ENCODE data around the gene INTS15.

The INTS15 gene

DNA sequence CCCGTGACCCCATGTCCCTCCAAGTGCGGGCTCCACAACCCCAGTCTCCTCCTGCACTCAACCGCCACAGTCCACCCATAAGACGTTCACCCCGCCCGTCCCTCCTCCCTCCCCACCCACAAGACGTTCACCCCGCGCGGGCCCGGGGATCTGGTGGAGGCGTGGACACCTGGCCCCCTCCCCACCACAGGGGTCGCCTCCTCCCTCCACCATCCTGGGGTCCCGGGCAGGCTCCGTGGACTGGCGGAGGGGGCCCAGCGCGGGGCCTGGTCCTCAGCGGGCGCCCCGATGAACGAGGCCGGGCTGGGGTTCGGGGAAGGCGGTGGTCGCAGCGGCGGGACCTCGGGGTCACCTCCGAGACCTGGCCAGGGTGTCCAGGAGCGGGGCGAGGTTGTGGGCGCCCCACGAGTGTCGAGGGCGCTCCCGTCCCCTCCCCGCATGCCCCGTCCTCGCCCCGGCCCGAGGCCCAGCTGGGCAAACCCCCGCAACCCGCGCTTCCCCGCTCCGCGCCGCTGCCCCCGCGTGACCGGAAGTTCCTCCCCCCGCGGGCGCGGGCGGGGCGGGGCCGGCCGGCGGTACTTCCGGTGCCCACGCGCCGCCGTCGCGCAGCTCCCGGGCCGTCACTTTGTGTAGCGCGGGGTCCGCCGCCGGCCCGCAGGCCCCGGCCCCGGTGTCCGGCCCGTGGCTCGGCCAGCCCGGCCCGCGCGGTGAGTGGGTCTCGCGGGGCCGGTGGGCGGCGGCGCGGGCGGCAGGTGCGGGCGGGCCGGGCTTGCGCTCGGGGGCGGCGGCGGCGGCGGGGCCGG lies 47.1 kb downstream of the INTS15 start, which contains the start of gene ZNF316:
Gene ZNF316 (plus strand): TSS at position 578 of the 803 bp plus-strand sequence. CDS start 5,092 bp downstream, outside the sequence.
- Histone ChIP-seq H3K27me3 (ENCODE audit: insufficient read depth, low read length) (no peaks in the 10 kb centered on the region), H3K27ac (ENCODE audit: low read depth, low read length) (no peak within 1 kb of the TSS), H3K79me2 (ENCODE audit: control insufficient read depth, insufficient read depth, low read length, unreplicated experiment) (peaks cover 29% of the 10 kb centered on the region), H3K4me3 (ENCODE audit: low read depth, low read length) (peak within 1 kb of the TSS; percentile 96), H2AFZ (ENCODE audit: low read length, unreplicated experiment) (peak within 1 kb of the TSS; percentile 96), H3K4me1 (ENCODE audit: control insufficient read depth, insufficient read depth, low read length, unreplicated experiment) (peaks cover 8% of the 10 kb centered on the region), H3K36me3 (ENCODE audit: insufficient read depth, low read length) (peaks cover 3% of the 10 kb centered on the region; the same call in 1 of the 2 replicates)

DNA sequence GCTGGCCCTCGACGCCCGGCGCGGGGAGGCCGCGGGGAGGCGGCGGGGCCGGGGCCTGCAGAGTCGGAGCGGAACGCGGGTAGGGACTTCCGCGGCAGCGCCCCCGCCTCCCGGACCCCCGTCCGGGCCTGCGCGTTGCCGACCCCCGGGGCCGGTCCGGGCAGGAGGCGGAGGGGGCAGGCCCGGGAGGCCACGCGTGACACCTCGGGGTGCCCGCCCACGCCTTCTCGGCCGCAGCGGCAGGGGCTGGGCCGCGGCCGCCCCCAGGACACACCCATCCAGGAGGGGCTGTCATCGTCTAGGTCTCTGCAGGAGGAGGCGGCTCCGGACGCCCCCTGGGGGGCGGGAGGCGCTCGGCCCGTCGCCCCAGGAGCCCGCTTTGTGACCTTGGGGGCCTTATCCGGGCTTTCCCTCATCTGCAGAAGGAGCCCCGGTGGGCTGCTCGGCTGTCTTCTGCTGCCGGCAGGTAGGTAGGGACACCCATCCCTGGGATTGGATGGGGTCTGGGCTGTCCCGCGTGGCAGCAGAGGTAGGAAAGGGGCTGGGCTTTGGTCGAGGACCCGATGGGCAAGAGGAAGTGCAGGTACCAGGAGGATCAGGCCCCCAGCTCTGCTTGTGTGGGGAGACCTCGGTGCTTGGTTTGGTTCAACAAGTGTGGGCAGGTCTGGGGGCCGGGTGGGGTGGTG lies 47.9 kb downstream of the INTS15 start:
- Histone ChIP-seq H3K4me1 (ENCODE audit: control insufficient read depth, insufficient read depth, low read length, unreplicated experiment) (peaks cover 8% of the 10 kb centered on the region), H2AFZ (ENCODE audit: low read length, unreplicated experiment) (peak overlapping the region; percentile 81), H3K4me3 (ENCODE audit: low read depth, low read length) (peak overlapping the region; percentile 91), H3K36me3 (ENCODE audit: insufficient read depth, low read length) (peaks cover 3% of the 10 kb centered on the region; the same call in 1 of the 2 replicates), H3K27ac (ENCODE audit: low read depth, low read length) (no peak overlapping the region), H3K79me2 (ENCODE audit: control insufficient read depth, insufficient read depth, low read length, unreplicated experiment) (peaks cover 29% of the 10 kb centered on the region), H3K27me3 (ENCODE audit: insufficient read depth, low read length) (no peaks in the 10 kb centered on the region)

- Histone ChIP-seq H3K27me3 (ENCODE audit: insufficient read depth, low read length) (no peaks in the 10 kb centered on the region), H3K27ac (ENCODE audit: low read depth, low read length) (no peak overlapping the region), H2AFZ (ENCODE audit: low read length, unreplicated experiment) (no peak overlapping the region), H3K4me3 (ENCODE audit: low read depth, low read length) (peak overlapping the region; percentile 91; the same call in 1 of the 2 replicates), H3K79me2 (ENCODE audit: control insufficient read depth, insufficient read depth, low read length, unreplicated experiment) (peaks cover 29% of the 10 kb centered on the region), H3K36me3 (ENCODE audit: insufficient read depth, low read length) (peaks cover 3% of the 10 kb centered on the region; the same call in 1 of the 2 replicates), H3K4me1 (ENCODE audit: control insufficient read depth, insufficient read depth, low read length, unreplicated experiment) (peaks cover 8% of the 10 kb centered on the region)
These were observed 49.2 kb downstream of the INTS15 start for GRCh38 chr7:6639032-6639431.

DNA sequence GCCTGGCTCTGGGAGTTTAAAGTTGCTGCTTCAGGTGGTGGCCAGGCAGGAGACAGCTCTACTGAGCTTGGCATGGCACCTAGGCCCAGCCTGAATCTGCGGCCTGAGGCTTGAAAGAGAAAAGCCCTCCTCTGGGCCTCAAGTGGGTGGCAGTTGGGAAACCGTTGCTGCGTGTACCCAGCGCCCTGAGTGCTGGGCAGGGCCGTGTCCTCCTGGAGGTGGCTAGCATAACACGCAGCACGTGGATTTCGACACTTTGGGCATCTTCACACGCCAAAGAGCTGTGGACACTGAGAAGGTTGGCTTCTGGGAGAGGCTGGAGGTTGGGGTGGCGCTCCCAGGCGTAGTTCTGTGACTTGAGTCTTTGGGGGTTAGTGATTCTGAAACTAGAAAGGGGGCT lies 49.8 kb downstream of the INTS15 start:
- Histone ChIP-seq H3K4me3 (ENCODE audit: low read depth, low read length) (no peak overlapping the region), H3K27me3 (ENCODE audit: insufficient read depth, low read length) (no peaks in the 10 kb centered on the region), H3K27ac (ENCODE audit: low read depth, low read length) (no peak overlapping the region), H3K4me1 (ENCODE audit: control insufficient read depth, insufficient read depth, low read length, unreplicated experiment) (peaks cover 8% of the 10 kb centered on the region), H2AFZ (ENCODE audit: low read length, unreplicated experiment) (no peak overlapping the region), H3K79me2 (ENCODE audit: control insufficient read depth, insufficient read depth, low read length, unreplicated experiment) (peaks cover 29% of the 10 kb centered on the region), H3K36me3 (ENCODE audit: insufficient read depth, low read length) (peaks cover 3% of the 10 kb centered on the region; the same call in 1 of the 2 replicates)

DNA sequence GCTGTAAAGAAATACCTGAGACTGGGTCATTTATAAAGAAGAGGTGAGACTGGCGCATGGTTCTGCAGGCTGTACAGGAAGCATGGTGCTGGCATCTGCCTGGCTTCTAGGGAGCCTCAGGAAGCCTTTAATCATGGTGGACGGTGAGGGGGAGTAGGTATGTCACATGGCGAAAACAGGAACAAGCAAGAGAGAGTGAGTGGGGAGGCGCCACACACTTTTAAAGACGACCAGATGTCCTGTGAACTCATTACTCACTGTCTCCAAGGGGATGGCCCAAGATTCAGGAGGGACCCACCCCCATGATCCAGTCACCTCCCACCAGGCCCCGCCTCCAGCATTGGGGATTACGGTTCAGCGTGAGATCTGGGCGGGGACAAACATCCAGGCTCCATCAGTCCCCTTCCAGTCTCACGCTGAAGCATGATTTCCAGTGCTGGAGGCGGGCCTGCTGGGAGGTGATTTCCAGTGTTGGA lies 50.5 kb downstream of the INTS15 start:
- H3K4me3 ChIP-seq (ENCODE audit: low read depth, low read length) = no peak overlapping the region
- no peak overlapping the region for H3K27ac ChIP-seq (ENCODE audit: low read depth, low read length)
- H3K36me3 ChIP-seq (ENCODE audit: insufficient read depth, low read length) = peaks cover 3% of the 10 kb centered on the region; the same call in 1 of the 2 replicates
- H3K27me3 ChIP-seq (ENCODE audit: insufficient read depth, low read length) = no peaks in the 10 kb centered on the region
- H3K79me2 ChIP-seq (ENCODE audit: control insufficient read depth, insufficient read depth, low read length, unreplicated experiment) = peaks cover 29% of the 10 kb centered on the region
- H2AFZ ChIP-seq (ENCODE audit: low read length, unreplicated experiment) = no peak overlapping the region
- peaks cover 8% of the 10 kb centered on the region for H3K4me1 ChIP-seq (ENCODE audit: control insufficient read depth, insufficient read depth, low read length, unreplicated experiment)

DNA sequence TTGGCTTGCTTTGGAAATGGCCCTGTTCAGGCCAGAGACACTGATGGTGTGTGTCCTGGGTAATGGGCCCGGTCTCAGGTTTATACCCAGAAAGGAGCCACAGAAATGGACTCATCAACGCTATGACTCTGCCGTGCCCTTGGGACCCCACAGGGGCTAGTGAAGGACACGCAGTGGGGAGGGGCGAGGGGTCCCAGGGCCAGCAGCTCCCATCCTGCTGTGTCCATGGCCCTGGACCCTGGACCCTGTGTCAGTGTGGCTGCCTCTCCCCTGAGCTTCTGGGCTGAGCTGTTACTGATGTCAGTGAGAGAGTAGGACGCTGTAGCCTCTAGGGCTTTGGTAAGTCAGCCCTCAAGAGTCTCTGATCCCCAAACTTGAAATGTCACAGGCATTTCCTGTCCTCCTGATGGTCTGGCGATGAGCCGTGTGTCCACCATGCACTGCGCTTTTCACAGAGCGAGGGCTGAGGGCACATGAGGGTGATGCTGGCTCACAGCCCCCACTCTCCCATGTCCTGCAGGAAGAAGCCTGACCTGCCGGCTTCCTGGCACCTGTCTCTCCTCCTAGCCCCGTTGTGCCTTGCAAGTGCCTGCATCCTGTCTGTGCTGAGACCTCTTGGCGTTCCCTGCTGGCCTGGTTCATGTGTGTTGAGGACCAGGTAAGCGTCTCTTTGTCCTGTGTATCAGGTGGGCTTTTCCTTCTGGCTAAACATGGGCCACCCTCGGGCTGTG lies 51.6 kb downstream of the INTS15 start:
- H2AFZ ChIP-seq (ENCODE audit: low read length, unreplicated experiment) = no peak overlapping the region
- peaks cover 3% of the 10 kb centered on the region; the same call in 1 of the 2 replicates for H3K36me3 ChIP-seq (ENCODE audit: insufficient read depth, low read length)
- peaks cover 29% of the 10 kb centered on the region for H3K79me2 ChIP-seq (ENCODE audit: control insufficient read depth, insufficient read depth, low read length, unreplicated experiment)
- no peak overlapping the region for H3K27ac ChIP-seq (ENCODE audit: low read depth, low read length)
- peaks cover 8% of the 10 kb centered on the region for H3K4me1 ChIP-seq (ENCODE audit: control insufficient read depth, insufficient read depth, low read length, unreplicated experiment)
- H3K4me3 ChIP-seq (ENCODE audit: low read depth, low read length) = no peak overlapping the region
- H3K27me3 ChIP-seq (ENCODE audit: insufficient read depth, low read length) = no peaks in the 10 kb centered on the region

DNA sequence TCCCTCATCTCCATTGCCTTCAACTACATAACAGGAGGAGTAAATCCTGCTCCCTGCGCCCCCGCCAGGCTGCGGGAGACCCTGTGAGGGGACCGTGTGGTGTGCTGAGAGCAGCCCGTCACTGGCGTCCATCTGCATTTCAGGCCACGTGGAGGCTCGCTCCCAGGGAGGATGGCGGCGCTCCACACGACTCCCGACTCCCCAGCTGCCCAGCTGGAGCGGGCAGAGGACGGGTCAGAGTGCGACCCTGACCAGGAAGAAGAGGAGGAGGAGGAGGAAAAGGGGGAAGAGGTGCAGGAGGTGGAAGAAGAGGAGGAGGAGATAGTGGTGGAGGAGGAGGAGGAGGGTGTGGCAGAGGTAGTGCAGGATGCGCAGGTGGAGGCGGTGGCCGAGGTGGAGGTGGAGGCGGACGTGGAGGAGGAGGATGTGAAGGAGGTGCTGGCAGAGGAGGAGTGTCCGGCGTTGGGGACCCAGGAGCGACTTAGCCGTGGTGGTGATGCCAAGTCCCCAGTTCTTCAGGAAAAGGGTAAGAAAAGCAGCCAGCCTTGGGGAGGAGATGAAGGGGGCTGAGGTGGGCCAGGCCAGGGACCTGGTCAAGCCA lies 52.5 kb downstream of the INTS15 start:
- peaks cover 3% of the 10 kb centered on the region; the same call in 1 of the 2 replicates for H3K36me3 ChIP-seq (ENCODE audit: insufficient read depth, low read length)
- peaks cover 8% of the 10 kb centered on the region for H3K4me1 ChIP-seq (ENCODE audit: control insufficient read depth, insufficient read depth, low read length, unreplicated experiment)
- no peak overlapping the region for H2AFZ ChIP-seq (ENCODE audit: low read length, unreplicated experiment)
- H3K27ac ChIP-seq (ENCODE audit: low read depth, low read length) = no peak overlapping the region
- H3K27me3 ChIP-seq (ENCODE audit: insufficient read depth, low read length) = no peaks in the 10 kb centered on the region
- H3K79me2 ChIP-seq (ENCODE audit: control insufficient read depth, insufficient read depth, low read length, unreplicated experiment) = peaks cover 25% of the 10 kb centered on the region
- H3K4me3 ChIP-seq (ENCODE audit: low read depth, low read length) = no peak overlapping the region

DNA sequence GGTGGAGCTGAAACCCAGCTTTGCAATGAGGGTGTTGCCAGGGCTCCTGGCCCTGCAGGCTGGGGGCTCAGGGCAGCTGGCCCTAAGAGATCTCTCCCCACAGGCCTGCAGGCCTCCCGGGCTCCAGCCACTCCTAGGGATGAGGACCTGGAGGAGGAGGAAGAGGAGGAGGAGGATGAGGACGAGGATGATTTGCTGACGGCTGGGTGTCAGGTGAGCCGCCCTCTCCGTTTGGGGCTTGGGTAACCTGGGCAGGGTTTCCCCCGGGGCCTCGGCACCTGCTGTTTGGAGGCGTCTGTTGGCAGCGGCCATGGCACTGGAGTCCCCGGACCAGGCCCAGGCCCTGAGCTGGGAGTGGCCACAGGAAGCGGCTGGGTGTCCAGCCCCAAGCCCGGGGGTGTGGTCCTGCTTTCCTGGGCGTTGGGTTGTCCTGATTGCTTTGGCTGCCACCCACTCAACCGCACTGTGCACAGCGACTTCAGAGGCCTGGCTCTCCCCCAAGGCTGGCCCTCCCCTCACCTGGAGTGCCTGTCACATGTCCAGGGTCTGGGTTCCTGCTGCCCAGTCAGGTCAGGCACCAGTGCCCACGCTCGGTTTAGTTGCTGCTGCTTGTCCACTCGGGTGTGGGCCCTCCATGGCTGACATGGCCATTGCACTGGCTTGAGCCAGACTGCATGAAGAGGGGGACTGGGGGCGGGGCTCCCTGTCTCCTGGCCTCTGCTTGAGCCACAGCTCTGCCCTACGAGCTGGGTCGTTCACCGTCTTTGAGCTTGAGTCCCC lies 53.2 kb downstream of the INTS15 start:
- Histone ChIP-seq H2AFZ (ENCODE audit: low read length, unreplicated experiment) (no peak overlapping the region), H3K27me3 (ENCODE audit: insufficient read depth, low read length) (no peaks in the 10 kb centered on the region), H3K4me3 (ENCODE audit: low read depth, low read length) (no peak overlapping the region), H3K4me1 (ENCODE audit: control insufficient read depth, insufficient read depth, low read length, unreplicated experiment) (peaks cover 7% of the 10 kb centered on the region), H3K36me3 (ENCODE audit: insufficient read depth, low read length) (peaks cover 3% of the 10 kb centered on the region; the same call in 1 of the 2 replicates), H3K79me2 (ENCODE audit: control insufficient read depth, insufficient read depth, low read length, unreplicated experiment) (peaks cover 20% of the 10 kb centered on the region), H3K27ac (ENCODE audit: low read depth, low read length) (no peak overlapping the region)

GRCh38 chr7:6643915-6644625 lies 54.2 kb downstream of the INTS15 start:
- no peaks in the 10 kb centered on the region for H3K27me3 ChIP-seq (ENCODE audit: insufficient read depth, low read length)
- no peak overlapping the region for H3K27ac ChIP-seq (ENCODE audit: low read depth, low read length)
- peaks cover 7% of the 10 kb centered on the region for H3K36me3 ChIP-seq (ENCODE audit: insufficient read depth, low read length)

More at GRCh38 chr7:6643915-6644625, 54.2 kb downstream of the INTS15 start:
- Histone ChIP-seq H3K79me2 (ENCODE audit: control insufficient read depth, insufficient read depth, low read length, unreplicated experiment) (peaks cover 11% of the 10 kb centered on the region), H3K4me3 (ENCODE audit: low read depth, low read length) (no peak overlapping the region), H3K4me1 (ENCODE audit: control insufficient read depth, insufficient read depth, low read length, unreplicated experiment) (no peaks in the 10 kb centered on the region), H2AFZ (ENCODE audit: low read length, unreplicated experiment) (no peak overlapping the region)

Measured in ACC112 (cell line).